ENCODE data around the gene UBE2J2.

The UBE2J2 gene

DNA sequence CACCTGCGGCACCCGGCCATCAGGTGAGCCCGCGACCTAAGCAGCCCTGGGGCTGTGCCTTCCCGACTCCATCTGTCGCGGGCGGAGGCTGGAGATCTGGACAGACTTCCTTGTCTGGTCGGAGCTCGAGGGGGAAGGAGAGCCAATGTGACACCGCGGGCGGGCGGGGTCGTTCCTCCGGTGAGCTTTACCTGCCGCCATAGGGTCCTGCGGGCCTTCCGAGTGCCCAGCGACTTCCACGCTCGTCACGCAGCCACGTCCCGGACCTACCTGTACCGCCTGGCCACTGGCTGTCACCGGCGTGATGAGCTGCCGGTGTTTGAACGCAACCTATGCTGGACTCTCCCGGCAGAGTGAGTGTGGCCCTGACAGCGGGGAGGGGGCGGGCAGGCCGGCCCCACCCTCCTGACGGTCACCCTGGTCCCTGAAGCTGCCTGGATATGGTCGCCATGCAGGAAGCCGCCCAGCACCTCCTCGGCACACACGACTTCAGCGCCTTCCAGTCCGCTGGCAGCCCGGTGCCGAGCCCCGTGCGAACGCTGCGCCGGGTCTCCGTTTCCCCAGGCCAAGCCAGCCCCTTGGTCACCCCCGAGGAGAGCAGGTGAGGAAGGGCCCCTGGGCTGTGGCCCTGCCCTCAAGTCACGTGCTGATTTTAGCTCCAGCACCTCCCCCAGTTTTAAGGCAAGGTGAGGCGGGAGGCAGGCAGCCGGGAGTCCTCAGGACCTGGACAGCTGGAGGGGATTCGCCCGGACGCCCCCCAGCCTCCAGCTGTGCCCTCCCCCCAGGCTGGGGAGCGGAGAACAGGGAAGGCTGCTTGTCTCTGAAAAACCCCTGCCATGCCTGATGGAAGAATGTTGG, 35.8 kb upstream of the UBE2J2 start:
- peak; percentile 11 for DNase-seq

DNA sequence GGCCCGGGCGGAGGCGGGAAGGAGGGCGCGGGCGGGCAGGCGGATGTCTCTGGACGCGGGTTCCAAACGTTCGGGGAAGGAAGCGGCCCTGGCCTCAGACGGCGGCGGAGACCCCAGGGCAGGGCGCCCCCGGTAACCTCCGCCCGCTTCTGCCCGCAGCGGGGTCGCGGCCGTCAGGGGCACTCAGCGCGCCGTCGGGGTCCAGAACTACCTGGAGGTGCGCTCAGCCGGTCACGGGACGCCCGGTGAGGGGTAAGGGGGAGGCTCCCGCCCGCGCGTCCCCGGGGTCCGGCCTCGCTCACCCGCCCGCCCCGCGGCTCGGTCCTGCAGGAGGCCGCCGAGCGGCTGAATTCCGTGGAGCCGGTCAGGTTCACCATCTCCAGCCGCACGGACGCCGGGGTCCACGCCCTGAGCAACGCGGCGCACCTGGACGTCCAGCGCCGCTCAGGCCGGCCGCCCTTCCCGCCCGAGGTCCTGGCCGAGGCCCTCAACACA, 35.1 kb upstream of the UBE2J2 start:
- DNase-seq, result peak; percentile 12

DNA sequence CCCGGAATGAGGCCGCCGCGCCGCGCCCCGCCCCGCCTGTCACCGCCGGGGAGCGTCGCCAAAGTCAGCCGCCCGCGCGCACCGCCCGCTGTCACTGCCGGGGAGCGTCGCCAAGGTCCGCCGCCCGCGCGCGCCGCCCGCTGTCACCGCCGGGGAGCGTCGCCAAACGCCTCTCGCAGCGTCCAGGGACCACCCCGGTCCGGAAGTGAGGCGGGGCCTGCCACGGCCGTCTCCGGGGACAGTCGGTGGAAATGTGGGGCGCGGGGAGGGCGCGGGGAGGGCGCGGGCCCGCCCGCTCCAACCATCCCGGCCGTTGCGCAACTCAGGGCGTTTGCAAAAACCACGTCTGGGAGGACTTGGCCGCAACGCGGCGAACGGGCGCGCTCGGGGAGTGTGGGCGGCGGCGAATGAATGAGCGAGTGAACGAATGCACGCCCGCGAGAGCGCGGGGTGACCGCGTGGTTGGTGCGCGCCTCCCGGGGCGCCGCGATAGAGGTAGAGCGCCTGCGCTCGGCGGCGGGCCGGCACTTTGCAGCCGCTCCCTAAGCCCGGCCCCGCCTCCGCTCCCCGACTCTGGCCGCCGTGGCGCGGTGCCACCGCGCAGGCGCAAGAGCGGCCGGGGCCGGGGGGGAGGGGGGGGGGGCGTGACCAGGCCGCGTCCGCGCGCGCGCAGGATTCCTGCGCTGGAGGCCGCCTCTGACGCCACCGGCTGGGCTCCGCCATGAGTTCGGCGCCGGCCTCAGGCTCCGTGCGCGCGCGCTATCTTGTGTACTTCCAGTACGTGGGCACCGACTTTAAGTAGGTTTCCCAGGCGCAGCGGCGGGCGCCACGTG, 34.5 kb upstream of the UBE2J2 start, which contains the start of the genes ACAP3 and PUSL1:
Gene ACAP3, minus strand, starts transcription at position 8 of the 833 bp plus-strand sequence. CDS start 115 bp downstream, outside the sequence.
Gene PUSL1, plus strand, starts transcription at position 675 of the 833 bp plus-strand sequence. Its CDS starts 47 bp downstream, at position 722.
- DNase-seq, result peak; percentile 93

DNA sequence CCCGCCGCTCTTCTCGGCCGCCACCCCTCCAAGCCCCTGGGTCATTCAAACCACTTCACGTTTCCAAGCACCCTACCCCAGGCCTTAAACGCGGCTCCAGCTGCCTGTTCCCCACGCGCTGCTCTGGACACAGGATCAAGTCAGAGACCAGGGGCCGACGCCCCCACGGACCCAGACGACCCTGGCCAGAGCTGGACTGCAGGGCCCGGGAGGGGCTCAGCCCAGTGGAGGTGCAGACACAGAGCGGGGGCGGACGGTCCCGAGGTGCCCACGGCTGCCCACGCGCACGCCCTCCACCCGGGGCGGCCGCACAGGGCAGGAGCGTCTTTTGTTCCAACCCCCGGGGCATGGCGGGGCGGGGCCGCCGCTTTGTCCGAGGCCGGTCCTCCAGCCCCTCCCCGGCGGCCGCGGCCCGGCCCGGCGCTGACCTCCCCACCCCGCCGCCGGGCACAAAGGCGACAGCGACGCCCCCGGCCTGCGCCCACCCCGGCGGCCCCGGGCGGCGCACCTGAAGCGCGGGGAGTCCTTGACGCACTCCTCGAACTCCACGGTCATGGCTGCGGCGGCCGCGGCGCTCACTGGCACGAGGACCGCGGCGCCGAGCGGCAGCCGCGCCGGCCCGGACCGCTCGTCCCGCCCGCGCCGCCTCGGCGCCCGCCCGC, 33.7 kb upstream of the UBE2J2 start:
- DNase-seq, result no peak

- peak; percentile 13 for DNase-seq
Observed at GRCh38 chr1:1306661-1307260, 33.1 kb upstream of the UBE2J2 start.

DNA sequence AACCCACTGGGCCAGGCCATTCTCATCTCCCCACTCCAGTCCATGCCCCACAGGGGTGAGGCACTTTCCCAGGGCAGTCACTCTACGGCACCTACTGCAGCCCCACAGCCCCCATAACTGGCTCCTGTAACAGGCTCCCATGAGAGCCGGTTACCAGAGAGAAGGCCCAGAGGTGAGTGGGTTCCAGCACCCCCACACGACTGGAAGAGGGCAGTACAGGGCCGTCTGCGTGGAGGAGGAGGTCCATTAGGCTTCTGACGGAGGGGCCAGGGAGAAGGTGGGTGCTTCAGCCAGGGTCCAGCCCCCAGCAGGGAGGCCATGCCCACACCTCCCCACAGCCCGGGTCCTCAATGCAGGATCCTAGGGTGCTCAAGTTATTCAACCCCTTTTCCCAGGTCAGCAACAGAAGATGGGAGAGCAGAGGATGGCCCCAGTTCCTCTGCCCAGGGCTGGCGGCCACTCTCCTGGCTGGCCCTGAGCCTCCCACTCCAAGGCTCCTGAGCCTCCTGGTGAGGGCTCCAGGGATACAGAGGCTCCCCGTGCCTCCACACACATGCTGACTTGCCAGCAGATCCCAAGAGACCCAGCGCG, 32.5 kb upstream of the UBE2J2 start:
- DNase-seq, result peak; percentile 10

DNA sequence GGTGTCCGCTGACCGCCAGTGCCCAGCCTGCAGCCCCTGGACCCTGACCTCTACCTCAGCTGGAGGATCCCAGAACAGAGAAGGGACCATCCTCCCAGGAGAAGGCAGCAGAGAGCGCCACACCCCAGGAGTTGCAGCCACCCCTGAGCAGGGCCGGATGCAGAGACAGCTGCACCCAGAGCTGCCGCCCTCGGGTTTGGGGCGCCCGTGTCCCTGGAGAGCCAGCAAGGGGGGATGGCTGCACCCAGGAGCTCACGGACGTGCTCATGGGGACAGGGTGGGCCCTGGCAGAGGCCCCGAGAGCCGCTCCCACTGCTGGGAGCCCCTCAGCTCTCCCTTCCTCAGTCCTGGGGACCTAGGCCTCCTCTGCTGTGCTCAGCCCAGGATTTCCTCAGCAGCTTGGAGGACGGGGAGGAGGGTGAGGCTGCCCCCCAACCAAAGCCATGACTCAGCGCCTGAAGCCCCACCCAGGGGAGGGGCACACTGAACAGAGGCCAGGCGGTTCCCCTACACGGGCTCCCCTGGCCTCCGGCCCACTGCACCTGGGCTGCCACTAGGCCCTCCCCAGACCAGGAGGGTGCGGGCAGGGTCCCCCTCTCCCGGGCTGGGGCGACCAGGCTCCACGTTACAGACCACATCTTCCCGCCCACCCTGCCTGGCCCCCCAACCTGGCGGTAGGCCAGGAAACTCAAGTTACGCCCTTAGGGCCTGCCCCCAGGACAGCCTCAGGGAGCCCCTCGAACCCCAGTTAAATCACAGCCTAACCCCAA, 31.8 kb upstream of the UBE2J2 start:
- DNase-seq, result peak; percentile 89

DNA sequence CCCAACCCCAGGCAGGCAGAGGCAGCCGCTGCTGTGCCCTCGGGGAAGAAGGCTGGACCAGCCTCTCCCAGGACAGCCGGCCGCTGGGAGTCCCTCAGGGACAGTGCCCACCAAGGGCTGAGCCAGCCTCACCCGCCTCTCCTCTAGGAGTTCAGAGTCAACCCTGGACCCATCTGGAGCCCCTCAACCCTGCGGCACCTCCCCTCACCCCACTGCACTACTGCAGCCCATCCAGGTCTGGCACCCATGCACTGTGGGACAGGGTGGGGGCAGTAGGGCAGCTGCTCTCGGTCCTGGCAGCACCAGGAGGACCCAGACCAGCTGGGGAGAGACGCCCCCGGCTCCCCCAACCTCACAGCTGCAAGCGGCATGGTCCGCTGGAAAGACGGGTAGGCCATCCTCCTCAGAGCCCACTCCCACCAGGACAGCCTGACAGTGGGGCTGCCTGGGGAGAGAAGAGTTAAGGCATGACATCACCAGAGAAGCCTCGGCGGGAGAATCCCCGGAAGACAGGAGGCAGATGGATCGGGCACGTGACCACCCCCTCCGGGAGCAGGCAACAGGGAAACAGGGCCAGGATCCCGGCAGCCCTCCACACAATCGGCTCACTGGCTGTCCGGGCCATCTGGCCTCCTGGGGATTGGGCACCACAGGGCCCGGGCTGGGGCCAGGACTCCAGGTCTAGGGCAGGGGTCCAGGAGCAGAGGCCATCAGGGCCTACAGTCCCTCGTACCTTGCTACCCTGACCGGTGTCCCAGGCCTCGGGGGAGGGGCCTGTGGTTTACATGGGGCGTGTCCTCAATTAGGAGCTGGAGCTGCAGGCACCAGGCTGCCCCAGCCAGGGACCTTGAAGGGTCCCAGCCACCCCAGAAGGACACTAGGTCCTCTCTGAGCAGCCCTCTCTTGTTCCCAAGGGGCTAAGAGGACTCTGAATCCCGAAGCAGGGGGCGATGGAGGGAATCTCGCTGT, 31.0 kb upstream of the UBE2J2 start:
- DNase-seq, result peak; percentile 16

DNA sequence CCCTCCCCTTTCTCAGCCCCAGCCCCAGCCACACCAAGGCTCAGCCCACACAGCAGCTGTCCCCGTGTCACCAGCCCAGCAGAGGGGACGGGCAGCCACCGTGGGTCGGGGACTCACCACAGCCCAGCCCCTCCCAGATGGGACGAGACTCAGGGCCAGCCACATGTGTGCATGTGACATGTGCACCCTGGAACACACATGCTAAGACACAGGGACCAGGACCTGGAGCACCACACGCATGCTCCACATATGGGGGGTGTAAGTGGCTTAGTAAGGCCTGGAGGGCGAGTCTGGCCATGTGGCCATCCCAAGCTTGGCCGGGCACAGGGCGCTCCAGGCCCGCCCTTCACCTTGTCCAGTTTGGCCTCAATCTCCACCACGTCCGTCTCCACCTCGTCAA, 30.1 kb upstream of the UBE2J2 start:
- no peak for DNase-seq

GRCh38 chr1:1302951-1303509, 29.4 kb upstream of the UBE2J2 start:
- DNase-seq, result no peak

GRCh38 chr1:1302006-1302430, 28.4 kb upstream of the UBE2J2 start:
- DNase-seq, result peak; percentile 25

GRCh38 chr1:1300352-1300739, 26.7 kb upstream of the UBE2J2 start:
- no peak for DNase-seq

DNA sequence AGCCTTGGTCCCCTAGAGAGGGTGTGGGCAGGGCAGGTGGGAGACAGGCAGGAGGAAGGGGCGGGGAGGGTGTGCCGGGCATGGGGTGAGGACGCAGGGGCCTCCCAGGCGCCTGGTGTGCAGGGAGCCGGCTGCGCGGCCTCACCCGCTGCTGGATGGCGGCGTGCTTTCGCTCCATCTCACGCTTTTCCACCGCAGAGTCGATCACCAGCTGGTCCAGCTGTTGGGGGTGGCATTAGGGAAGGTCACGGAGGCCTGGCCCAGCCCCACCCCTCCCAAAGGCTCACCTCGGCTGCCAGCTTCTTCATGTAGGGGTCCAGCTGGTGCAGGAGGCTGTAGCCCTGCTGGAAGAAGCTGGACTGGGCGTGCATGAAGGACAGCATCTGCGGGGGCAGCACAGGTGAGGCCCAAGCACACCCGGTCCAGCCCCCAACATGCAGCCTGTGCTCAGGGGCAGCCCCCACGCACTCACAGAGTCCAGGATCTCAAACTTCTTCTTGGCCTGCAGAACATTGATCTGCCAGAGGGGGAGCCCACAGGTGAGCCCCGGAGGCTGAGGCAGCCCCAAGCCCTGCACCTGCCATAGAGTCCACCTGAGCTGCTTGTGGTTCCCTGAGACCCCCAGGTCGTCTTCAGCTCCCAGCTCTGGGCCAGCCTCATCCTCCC, 26.2 kb upstream of the UBE2J2 start:
- DNase-seq, result peak; percentile 39

DNA sequence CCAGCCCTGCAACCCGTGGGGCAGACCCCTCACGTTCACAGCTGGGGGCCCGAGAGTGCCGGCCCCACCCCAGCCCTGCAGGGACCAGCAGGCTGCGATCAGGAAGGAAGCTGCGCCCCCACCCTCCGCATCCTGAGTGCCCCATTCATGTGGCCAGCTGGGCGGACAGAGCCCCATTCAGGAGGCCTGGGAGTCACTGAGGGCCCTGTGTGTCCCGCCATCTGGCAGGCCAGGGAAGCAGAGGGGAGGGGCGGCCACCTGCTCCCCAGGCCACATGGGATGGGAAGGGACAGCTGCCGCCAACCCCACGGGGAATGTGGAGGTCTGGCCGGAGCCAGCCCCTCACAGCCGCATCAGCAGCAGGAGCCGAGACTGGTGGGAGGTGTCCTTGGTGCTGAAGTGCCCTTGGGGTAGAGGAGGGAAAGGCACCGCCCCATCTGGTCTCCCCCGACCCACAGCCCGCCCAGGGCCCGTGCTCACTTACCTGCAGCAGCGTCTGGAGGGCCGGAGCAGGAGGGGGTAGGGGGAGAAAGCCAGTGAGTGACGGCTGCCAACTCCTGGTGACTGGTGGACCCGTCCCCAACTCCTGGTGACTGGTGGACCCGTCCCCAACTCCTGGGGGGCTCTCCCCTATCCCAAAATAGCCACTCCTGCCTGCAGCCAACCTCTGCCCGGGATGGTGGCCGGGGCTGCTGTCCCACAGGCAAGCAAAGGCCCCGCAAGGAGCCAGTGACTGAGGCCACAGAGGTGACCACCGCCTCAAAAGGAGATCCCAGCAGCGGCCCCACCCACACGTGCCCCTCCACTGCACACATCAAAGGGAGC, 25.4 kb upstream of the UBE2J2 start:
- DNase-seq, result no peak

GRCh38 chr1:1297802-1298424, 24.3 kb upstream of the UBE2J2 start:
- no peak for DNase-seq

DNA sequence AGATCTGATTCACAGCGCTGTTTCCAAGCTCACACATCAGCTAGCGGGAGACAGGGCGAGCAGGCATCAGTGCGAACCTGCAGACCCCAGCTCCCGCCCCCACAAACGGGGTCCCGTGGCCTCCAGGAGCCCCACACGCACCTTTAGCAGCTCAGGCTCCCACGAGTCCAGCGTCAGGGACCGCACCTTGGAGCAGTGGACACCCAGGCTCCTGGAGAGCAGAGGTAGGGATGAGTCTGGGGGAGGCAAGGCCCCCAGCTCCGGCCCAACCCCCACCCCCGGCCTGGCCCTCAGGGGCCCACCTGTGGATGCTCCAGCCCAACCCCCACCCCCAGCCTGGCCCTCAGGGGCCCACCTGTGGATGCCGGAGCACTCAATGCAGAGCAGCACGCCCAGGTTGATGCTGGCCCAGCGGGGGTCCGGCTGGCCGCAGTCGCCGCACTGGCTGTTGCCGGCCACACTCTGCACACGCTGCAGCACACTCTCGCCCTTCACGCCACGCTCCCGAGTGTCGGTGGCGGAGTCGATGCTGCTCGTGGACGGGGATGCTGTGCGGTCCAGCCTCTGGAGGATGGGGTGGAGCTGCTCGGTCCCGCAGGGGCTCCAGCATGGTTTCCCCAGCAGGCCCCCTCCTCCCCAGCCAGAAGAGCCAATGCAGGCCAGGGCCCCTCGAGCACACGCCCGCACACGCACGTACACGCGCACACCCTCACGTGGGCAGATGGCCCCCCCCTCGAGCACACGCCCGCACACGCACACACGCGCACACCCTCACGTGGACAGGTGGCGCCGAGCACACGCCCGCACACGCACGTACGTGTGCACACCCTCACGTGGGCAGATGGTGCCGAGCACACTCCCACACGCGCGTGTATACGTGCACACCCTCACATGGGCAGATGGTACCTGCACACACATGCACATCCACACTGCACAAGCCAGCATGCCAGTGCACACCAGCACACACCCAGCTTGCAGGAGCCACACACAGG, 22.7 kb upstream of the UBE2J2 start:
- DNase-seq, result no peak

Measured in CD4-positive, alpha-beta T cell treated with Interleukin-17A for 4 hours (primary cell).